IPS-18c (cell line): Measurements from ENCODE around the gene FARS2.
"Not testable (repeated sequence)": the region's sequence is repeated elsewhere in the genome, so short reads cannot be mapped to it uniquely, and the experiment has no call there.

Source experiments
- H3K4me3 ChIP-seq: 2 replicates; pipeline ENCODE4 v1.7.0; 2013; ENCODE audit warnings: low read depth, mild to moderate bottlenecking, low read length, moderate library complexity; ENCODE audit not compliant: insufficient read depth
- H3K9me3 ChIP-seq: one replicate; pipeline ENCODE4 v1.6.1; 2013; ENCODE audit warnings: mild to moderate bottlenecking, low read length, moderate library complexity; ENCODE audit not compliant: control insufficient read depth, insufficient read depth

The FARS2 gene

DNA sequence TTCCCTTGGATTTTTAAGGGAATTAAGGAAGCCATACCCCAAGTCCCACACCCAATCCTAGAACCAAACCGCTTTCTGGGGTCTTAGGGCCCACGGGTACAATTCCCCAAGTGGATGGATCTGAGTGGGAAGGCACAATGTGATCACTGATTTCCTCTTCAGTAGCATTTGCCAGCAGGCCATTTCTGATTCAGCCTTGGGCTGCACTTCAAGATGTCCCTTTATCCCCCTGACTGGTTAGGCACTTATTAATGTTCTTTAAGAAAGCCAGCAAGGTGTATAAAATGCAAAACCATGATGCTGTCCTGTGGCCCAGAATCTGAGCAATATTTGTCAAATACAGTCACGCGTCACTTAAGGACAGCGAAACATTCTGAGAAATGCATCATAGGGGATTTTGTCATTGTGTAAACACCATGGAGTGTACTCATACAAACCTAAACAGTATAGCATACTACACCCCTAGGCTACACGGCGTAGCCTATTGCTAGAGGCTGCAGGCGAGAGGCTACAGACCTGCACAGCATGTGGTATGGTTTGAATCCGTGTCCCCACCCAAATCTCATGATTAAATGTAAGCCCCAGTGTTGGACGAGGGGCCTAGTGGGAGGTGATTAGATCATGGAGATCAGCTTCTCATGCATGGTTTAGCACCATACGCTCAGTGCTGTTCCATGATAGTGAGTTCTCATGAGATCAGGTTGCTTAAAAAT lies 511.3 kb downstream of the FARS2 start:
- no peaks in the 10 kb centered on the region for H3K9me3 ChIP-seq
- H3K4me3 ChIP-seq, result no peak overlapping the region

GRCh38 chr6:5776104-5776503 lies 514.8 kb downstream of the FARS2 start:
- Histone ChIP-seq H3K9me3 (no peaks in the 10 kb centered on the region), H3K4me3 (no peak overlapping the region)

GRCh38 chr6:5776706-5777390 lies 515.5 kb downstream of the FARS2 start:
- Histone ChIP-seq H3K4me3 (no peak overlapping the region), H3K9me3 (no peaks in the 10 kb centered on the region)

- H3K4me3 ChIP-seq, result no peak overlapping the region
- no peaks in the 10 kb centered on the region for H3K9me3 ChIP-seq
Observed at GRCh38 chr6:5778317-5778857, 517.1 kb downstream of the FARS2 start.

DNA sequence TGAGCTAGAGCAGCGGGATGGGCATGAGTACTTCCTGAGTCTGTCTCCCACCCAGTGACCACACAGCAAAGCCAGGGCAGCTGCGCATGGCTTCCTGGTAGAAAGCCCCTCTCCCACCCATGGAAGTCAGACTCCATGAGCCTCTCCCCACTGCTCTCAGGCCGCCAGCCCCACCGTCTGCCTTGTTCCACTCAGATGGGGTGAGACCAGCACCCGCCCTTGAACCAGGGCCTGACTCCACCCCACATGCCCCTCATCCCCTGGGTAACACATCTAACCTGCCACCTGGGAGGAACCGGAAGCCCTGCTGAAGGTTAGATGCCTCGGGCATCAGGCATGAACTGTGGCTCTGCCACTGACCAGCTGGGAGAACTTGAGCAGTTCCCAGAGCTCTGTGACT lies 517.6 kb downstream of the FARS2 start:
- no peaks in the 10 kb centered on the region for H3K9me3 ChIP-seq
- H3K4me3 ChIP-seq, result no peak overlapping the region

DNA sequence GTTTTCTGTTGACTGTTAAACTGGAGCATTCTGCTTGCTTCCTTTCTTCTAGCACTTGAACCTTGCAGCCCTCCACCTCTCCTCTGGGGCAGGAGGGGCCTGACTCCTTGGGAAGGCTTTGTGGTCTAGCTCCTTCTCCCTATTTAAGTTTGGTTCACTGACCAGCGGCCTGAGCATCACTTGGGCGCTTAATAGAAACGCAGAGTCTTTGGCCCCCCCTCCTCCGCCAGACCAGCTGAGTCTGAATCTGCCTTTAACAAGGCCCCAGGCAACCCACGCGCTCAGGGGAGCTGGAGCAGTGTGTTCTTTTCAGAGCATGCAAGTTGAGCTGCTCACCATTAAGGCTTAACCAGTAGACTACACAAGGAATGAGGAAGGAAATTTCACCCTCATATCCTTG lies 519.7 kb downstream of the FARS2 start:
- Histone ChIP-seq H3K4me3 (no peak overlapping the region), H3K9me3 (peaks cover 2% of the 10 kb centered on the region)

DNA sequence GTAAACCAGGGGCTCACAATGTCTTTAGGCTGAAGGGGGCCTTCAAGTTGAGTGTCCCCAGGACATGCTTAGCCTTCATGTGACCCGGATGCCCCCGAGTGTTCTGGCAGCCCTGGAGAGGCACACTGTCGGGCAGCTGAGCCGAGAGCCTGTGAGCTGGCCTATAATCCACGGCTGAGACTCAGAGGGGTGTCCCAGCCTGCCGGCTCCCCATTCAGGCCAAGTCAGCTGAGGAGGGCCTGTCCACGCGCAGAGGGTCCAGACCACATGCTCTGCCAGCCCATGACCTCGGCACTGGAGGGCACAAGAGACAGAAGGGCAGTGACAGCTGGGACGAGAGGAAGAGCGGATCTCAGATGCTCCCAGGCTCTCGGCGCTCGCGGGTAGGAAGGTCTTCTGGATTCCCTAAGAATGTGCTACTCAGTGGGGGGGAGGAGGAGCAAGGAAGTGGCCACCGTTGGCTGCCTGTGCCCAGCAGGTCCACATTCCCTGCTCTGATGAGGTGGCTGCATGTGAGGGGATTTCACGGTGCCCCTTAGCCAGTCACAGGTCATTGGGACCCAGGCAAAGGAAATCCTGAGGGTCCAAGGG lies 520.7 kb downstream of the FARS2 start:
- Histone ChIP-seq H3K4me3 (no peak overlapping the region), H3K9me3 (peaks cover 2% of the 10 kb centered on the region)

- Histone ChIP-seq H3K9me3 (peaks cover 2% of the 10 kb centered on the region), H3K4me3 (no peak overlapping the region)
Observed at GRCh38 chr6:5782783-5783547, 521.7 kb downstream of the FARS2 start.

DNA sequence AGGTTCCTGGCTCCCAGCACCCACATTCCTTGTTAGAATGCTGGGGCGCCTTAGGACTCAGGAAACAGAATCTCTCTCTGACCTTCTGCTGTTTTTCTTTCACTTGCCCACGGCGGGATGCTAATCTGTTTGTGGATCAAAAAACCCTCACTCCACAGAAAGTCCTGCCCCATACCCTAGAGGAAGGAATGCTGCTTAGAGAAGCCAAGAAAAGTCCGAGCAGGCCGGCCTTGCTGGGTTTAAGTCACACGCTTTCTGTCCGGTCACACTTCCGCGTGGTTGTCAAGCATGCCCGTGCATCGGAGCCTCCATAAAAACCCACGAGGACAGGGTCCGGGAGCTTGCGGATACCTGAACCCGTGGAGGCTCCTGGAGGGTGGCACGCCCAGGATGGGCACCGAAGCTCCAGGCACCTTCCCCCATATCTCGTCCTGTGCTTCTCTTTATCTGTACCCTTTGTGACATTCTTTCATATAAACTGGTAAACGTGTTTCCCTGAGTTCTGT lies 522.3 kb downstream of the FARS2 start:
- Histone ChIP-seq H3K9me3 (peaks cover 2% of the 10 kb centered on the region), H3K4me3 (no peak overlapping the region)

- H3K4me3 ChIP-seq, result no peak overlapping the region
- peaks cover 2% of the 10 kb centered on the region for H3K9me3 ChIP-seq
Observed at GRCh38 chr6:5785249-5785648, 523.9 kb downstream of the FARS2 start.

DNA sequence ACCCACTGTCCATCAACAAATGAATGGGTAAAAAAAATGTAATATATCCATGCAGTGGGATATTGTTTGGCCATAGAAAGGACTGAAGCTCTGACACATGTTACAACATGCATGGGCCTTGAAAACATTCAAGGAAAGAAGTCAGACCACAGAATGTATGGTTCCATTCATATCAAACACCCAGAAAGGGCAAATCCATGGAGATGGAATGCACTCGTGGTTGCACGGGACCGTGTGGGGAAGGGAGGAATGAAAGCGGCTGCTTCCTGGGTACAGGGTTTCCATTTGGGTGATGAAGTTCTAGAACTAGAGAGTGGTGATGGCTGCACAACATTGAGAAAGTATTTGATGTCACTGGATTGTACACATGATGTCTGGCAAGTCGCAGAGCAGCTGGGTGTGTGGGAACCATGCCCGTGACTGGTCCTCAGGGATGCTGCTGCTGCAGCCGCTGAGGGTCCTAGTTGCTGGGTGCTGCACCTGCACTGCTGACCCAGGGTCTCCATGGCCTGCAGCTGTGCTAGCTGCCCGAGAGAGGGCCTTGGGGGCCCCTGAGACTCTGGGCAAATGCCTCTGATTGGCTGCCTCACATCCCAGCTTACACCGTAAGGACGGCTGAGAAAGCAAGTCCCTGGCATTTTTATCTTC lies 525.1 kb downstream of the FARS2 start:
- no peak overlapping the region for H3K4me3 ChIP-seq
- H3K9me3 ChIP-seq, result peaks cover 2% of the 10 kb centered on the region

GRCh38 chr6:5786969-5787720 lies 525.8 kb downstream of the FARS2 start:
- H3K4me3 ChIP-seq, result no peak overlapping the region
- H3K9me3 ChIP-seq, result peaks cover 2% of the 10 kb centered on the region

GRCh38 chr6:5789426-5789825 lies 528.1 kb downstream of the FARS2 start:
- H3K9me3 ChIP-seq, H3K4me3 ChIP-seq: not testable (repeated sequence)

GRCh38 chr6:5796555-5796954 lies 535.2 kb downstream of the FARS2 start:
- not testable (repeated sequence) for H3K4me3 ChIP-seq, H3K9me3 ChIP-seq

DNA sequence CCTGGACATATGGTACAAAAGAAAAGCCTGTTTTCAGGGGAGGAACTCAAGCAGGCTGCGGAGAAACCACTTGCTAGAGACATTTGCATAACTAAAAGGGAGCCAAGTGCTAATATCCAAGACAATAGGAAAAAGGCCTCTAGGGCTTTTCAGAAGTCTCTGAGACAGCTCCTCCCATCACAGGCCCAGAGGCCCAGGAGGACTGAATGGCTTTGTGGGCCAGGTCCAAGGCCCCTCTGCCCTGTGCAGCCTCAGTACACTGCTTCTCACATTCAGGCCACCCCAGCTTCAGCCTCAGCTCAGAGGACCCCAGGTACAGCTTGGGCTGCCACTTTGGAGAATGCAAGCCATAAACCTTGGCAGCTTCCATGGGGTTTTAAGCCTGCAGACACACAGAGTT lies 545.1 kb downstream of the FARS2 start:
- H3K9me3 ChIP-seq, result peaks cover 14% of the 10 kb centered on the region
- H3K4me3 ChIP-seq, result not testable (repeated sequence)

DNA sequence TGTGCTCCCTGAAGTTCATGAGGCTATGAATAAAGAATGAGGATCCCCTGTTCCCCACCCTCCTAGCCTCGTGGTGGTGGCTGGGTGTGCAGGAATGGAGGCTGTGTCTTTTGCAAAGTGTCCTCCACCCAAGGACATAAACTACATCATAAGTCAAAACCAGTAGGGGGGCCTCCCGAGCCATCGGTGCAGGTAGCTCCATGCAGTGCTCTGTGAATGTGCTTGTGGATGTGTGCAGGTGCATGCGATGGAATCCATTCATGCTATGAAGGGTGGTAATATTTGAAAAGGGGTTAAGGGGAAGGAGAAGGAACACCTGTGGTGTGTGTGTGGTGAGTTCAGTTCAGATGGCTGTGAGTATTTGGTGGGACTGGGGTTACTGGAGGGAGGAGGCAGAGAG lies 548.1 kb downstream of the FARS2 start:
- H3K9me3 ChIP-seq, result peaks cover 14% of the 10 kb centered on the region

More for the DNA sequence above, 548.1 kb downstream of the FARS2 start:
- no peak overlapping the region for H3K4me3 ChIP-seq
